ENCODE data around the gene FANCE.

DNA sequence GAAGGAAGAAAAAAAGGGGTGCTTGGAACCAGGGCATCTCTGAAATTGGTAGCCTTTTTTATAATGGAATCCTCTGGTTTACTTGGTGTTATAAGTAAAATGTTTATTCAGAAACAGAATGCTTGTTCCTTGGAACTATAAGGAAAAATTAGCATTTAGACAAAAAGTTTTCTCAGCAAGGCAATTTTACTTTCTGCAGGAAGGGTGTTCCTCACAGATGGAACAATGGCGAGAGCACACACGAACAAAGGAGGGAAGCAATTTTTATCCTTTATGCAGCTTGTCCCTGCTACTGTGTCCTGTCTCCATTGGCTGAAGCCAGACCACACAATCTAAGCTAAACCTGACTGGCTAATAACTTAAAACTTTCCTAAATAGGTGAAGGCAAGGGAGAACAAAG, 22.7 kb upstream of the FANCE start:
- TF ChIP-seq POLR2AphosphoS5 (IDR thresholded peaks at IDR 0.05; ENCODE audit: low read depth, low read length) (no peak), SIN3A (IDR thresholded peaks at IDR 0.05; ENCODE audit: borderline replicate concordance, insufficient read depth, low read length) (no peak)
